H1 (cell line): ENCODE results near the gene MCEE. TPM values are rescaled to one million over a fixed set of nuclear protein-coding genes. Genes with fewer than 3 reads are reported as not detected.

ENCODE experiments used
- CHD1 ChIP-seq: IDR thresholded peaks from 2 replicates; pipeline ENCODE4 v1.6.1; 2012; ENCODE audit warnings: low read depth, low read length, improper control_type of control experiment
- POLR2AphosphoS5 ChIP-seq: IDR thresholded peaks from 2 replicates; pipeline ENCODE4 v1.6.1; 2011; ENCODE audit warnings: low read depth, low read length
- RFX5 ChIP-seq: IDR thresholded peaks from 2 replicates; pipeline ENCODE4 v1.6.1; 2011; ENCODE audit warnings: low read depth, low read length, improper control_type of control experiment, borderline replicate concordance
- TAF7 ChIP-seq: optimal IDR thresholded peaks from 2 replicates; pipeline ENCODE3; 2011; ENCODE audit warnings: low read depth, mild to moderate bottlenecking, inconsistent platforms, low read length, moderate library complexity, borderline replicate concordance
- polyA plus RNA-seq, 7 experiments: library from polyadenylated mRNA; depleted of rRNA in 3 of 7; stranded (reverse) in 5 of 7; unstranded in 2 of 7; fragments of >200 nt in 5 of 7; fragments of 200-250 nt in 2 of 7; gene quantifications; 1 replicate in 5 of 7; 2 replicates in 1 of 7; 4 replicates in 1 of 7; pipeline versions ENCODE4 v1.2.1 to v1.2.3, GENCODE V29; 2011 to 2013; ENCODE audit warnings: missing spikeins in 2 of 7, mixed read lengths in 2 of 7
- total RNA-seq: library from RNA; stranded (reverse); fragmentation: NEBNext Ultra II Directional; extraction: Animal tissue kit (Norgen Biotek cat#: 25700); gene quantifications from 2 replicates; pipeline ENCODE4 v1.2.1, GENCODE V29; 2021

The MCEE gene
- total and polyA plus RNA-seq, 2 of the 8 experiments (the other 6 are each of a cell fraction or from before 2014, with no cell fraction given) = 7.3 to 14.1 TPM

GRCh38 chr2:71064754-71065621 is 65.0 kb downstream of the MCEE start (continued):
- TF ChIP-seq POLR2AphosphoS5 (no peak), TAF7 (no peak), RFX5 (no peak), CHD1 (no peak)
- TF ChIP-seq, all 59 proteins: peak for 0
